ENCODE data around the gene IL13RA1.

The IL13RA1 gene

DNA sequence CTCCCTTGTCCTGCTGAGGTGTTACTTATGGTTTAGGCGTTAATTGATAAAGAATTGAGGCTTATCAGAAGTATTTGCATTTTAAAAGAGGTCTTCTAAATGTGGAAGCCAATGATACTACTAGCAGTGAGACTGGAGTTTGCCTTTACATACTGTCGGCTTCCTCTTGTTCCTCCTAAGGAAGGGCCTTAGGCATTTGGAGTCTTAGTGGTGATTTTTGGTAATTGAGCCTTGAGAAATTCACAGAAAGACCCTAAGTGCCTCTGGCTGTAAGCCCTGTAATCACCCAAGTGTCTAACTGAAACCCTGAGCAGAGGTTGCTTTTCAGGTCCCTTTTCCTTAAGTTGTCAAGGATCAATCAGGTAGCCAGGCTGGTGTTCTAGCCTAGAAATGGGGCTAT, 14.8 kb downstream of the IL13RA1 start:
- no peaks in the 10 kb centered on the region for H3K27me3 ChIP-seq (replicated peaks; ENCODE audit: insufficient read depth, low read length)
- no peaks in the 10 kb centered on the region for H3K36me3 ChIP-seq (replicated peaks; ENCODE audit: insufficient read depth, low read length)
- H3K4me2 ChIP-seq (ENCODE audit: low read depth, low read length): no peak overlapping the region
- H3F3A ChIP-seq (ENCODE audit: insufficient read depth, low read length): no peaks in the 10 kb centered on the region
- no peak for DNase-seq
- H3K9me3 ChIP-seq (replicated peaks; ENCODE audit: insufficient read depth, low read length): no peaks in the 10 kb centered on the region
- H3K4me3 ChIP-seq (ENCODE audit: low read length): no peak overlapping the region
- no peak overlapping the region for H3K9ac ChIP-seq (ENCODE audit: low read length)
- H3K79me2 ChIP-seq (ENCODE audit: low read length): no peaks in the 10 kb centered on the region
- no peaks in the 10 kb centered on the region for H3K4me1 ChIP-seq (ENCODE audit: low read length)
- H4K20me1 ChIP-seq (ENCODE audit: insufficient read depth, low read length): no peaks in the 10 kb centered on the region
- H3K9me2 ChIP-seq (replicated peaks; ENCODE audit: insufficient read depth, low read length): no peaks in the 10 kb centered on the region
- TF ChIP-seq EZH2phosphoT487 (IDR thresholded peaks at IDR 0.05; ENCODE audit: low read length): no peak
- TF ChIP-seq EZH2 (optimal IDR thresholded peaks at IDR 0.05; ENCODE audit: low read depth, low read length): no peak
- TF ChIP-seq, protein P1, sequence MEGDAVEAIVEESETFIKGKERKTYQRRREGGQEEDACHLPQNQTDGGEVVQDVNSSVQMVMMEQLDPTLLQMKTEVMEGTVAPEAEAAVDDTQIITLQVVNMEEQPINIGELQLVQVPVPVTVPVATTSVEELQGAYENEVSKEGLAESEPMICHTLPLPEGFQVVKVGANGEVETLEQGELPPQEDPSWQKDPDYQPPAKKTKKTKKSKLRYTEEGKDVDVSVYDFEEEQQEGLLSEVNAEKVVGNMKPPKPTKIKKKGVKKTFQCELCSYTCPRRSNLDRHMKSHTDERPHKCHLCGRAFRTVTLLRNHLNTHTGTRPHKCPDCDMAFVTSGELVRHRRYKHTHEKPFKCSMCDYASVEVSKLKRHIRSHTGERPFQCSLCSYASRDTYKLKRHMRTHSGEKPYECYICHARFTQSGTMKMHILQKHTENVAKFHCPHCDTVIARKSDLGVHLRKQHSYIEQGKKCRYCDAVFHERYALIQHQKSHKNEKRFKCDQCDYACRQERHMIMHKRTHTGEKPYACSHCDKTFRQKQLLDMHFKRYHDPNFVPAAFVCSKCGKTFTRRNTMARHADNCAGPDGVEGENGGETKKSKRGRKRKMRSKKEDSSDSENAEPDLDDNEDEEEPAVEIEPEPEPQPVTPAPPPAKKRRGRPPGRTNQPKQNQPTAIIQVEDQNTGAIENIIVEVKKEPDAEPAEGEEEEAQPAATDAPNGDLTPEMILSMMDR (IDR thresholded peaks at IDR 0.05; ENCODE audit: low read length): no peak
- no peak overlapping the region for H3K27ac ChIP-seq (ENCODE audit: low read length)
- H2AFZ ChIP-seq (ENCODE audit: low read length): no peak overlapping the region

DNA sequence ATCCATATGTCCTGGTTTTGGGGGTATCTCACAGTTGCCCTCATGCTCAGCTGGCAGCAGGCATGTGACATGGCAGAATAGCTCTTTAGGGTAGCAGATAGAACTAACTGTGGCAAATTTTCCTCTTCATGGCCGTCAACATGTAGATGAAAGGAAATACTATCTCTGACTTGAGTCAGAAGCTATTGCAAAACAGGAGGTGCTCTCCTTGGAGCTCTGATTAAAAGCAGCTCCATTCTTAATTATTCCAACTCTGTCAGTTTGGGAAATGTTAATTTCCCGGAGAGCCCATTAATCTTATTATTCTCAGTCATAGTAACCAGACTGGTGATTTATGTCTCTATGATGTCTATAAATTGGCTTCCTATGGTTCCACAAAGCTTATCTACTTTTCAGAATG, 18.2 kb downstream of the IL13RA1 start:
- H3K4me1 ChIP-seq (ENCODE audit: low read length): no peaks in the 10 kb centered on the region
- H2AFZ ChIP-seq (ENCODE audit: low read length): no peak overlapping the region
- H3K9ac ChIP-seq (ENCODE audit: low read length): no peak overlapping the region
- no peaks in the 10 kb centered on the region for H3K27me3 ChIP-seq (replicated peaks; ENCODE audit: insufficient read depth, low read length)
- no peak overlapping the region for H3K4me3 ChIP-seq (ENCODE audit: low read length)
- H3K4me2 ChIP-seq (ENCODE audit: low read depth, low read length): no peak overlapping the region
- H3K79me2 ChIP-seq (ENCODE audit: low read length): no peaks in the 10 kb centered on the region
- TF ChIP-seq, protein P1 (IDR thresholded peaks at IDR 0.05; ENCODE audit: low read length): no peak
- TF ChIP-seq EZH2phosphoT487 (IDR thresholded peaks at IDR 0.05; ENCODE audit: low read length) (no peak), EZH2 (optimal IDR thresholded peaks at IDR 0.05; ENCODE audit: low read depth, low read length) (no peak)
- no peak for DNase-seq
- no peaks in the 10 kb centered on the region for H4K20me1 ChIP-seq (ENCODE audit: insufficient read depth, low read length)
- no peaks in the 10 kb centered on the region for H3F3A ChIP-seq (ENCODE audit: insufficient read depth, low read length)
- H3K9me3 ChIP-seq (replicated peaks; ENCODE audit: insufficient read depth, low read length): no peaks in the 10 kb centered on the region
- H3K36me3 ChIP-seq (replicated peaks; ENCODE audit: insufficient read depth, low read length): no peaks in the 10 kb centered on the region
- H3K9me2 ChIP-seq (replicated peaks; ENCODE audit: insufficient read depth, low read length): no peaks in the 10 kb centered on the region
- H3K27ac ChIP-seq (ENCODE audit: low read length): no peak overlapping the region

DNA sequence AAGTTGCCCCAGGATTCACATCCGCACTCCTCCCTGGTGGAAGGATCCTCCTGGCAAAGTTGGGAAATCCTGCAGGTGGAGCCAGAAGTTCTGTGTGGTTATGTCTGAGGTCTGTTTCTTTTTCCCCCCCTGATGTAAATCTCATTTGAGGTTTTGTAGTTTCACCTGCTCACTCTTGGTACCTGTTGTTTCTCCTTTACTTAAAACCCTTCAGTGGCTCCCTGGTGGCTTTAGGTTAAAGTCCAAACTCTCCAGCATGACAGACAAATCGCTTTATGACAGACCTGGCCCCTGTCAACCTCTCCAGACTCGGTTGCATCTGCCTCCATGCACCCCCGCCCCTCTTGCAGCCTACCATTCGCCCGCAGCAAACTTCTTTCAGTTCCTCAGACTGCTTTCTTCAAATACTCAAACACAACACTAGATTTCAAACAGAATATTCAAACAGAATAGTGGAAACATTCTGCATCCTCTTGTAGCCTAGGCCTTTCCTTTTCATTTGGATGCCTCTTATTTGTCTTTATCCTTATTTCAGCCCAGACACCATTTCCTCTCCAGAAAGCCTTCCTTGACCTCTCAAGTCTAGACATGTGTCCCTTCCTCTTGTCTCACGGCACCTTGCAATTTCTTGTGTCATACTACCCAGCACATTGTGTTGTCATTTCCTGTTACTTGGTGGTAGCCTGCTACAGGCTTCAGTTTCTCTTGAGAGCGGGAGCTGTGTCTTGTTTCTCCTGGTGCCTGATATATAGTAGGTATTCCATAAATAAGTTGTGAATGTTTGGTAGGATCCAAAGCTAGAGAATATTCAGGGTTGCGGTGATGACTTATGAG, 24.8 kb downstream of the IL13RA1 start:
- TF ChIP-seq, protein P1 (IDR thresholded peaks at IDR 0.05; ENCODE audit: low read length): peak; percentile 8; the same call in 1 of the 2 replicates
- no peak for TF ChIP-seq EZH2phosphoT487 (IDR thresholded peaks at IDR 0.05; ENCODE audit: low read length)
- H3K4me3 ChIP-seq (ENCODE audit: low read length): peak overlapping the region; percentile 34
- H4K20me1 ChIP-seq (ENCODE audit: insufficient read depth, low read length): no peaks in the 10 kb centered on the region
- H3K9ac ChIP-seq (ENCODE audit: low read length): 0 out of 2 replicates have a peak overlapping the region, but pooled peaks have one; percentile 12
- H3K4me1 ChIP-seq (ENCODE audit: low read length): peaks cover 9% of the 10 kb centered on the region; the same call in 1 of the 2 replicates
- H2AFZ ChIP-seq (ENCODE audit: low read length): peak overlapping the region; percentile 52
- no peaks in the 10 kb centered on the region for H3K27me3 ChIP-seq (replicated peaks; ENCODE audit: insufficient read depth, low read length)
- H3K4me2 ChIP-seq (ENCODE audit: low read depth, low read length): peak overlapping the region; percentile 51; the same call in 1 of the 2 replicates
- peak; percentile 36 for DNase-seq
- 0 out of 2 replicates have a peak, but pooled peaks cover 7% of the 10 kb centered on the region for H3F3A ChIP-seq (ENCODE audit: insufficient read depth, low read length)
- no peaks in the 10 kb centered on the region for H3K9me3 ChIP-seq (replicated peaks; ENCODE audit: insufficient read depth, low read length)
- H3K27ac ChIP-seq (ENCODE audit: low read length): peak overlapping the region; percentile 57; the same call in 1 of the 2 replicates
- H3K79me2 ChIP-seq (ENCODE audit: low read length): no peaks in the 10 kb centered on the region
- H3K9me2 ChIP-seq (replicated peaks; ENCODE audit: insufficient read depth, low read length): no peaks in the 10 kb centered on the region
- H3K36me3 ChIP-seq (replicated peaks; ENCODE audit: insufficient read depth, low read length): no peaks in the 10 kb centered on the region
